Erythroblast (primary cell): Measurements from ENCODE around the gene APEX1.

Experiments
- DNase-seq, 2 experiments: peaks; one replicate each; lab custom pipeline; 2025; lab: John Stamatoyannopoulos, UW
- GATA1 ChIP-seq: IDR thresholded peaks from 2 replicates; pipeline ENCODE4 v1.6.1; 2011; ENCODE audit warnings: low read depth, mild to moderate bottlenecking, control low read depth, low read length, moderate library complexity
- POLR2A ChIP-seq: IDR thresholded peaks from 2 replicates; pipeline ENCODE4 v1.6.1; 2011; ENCODE audit warnings: mild to moderate bottlenecking, low read length

Gene APEX1

DNA sequence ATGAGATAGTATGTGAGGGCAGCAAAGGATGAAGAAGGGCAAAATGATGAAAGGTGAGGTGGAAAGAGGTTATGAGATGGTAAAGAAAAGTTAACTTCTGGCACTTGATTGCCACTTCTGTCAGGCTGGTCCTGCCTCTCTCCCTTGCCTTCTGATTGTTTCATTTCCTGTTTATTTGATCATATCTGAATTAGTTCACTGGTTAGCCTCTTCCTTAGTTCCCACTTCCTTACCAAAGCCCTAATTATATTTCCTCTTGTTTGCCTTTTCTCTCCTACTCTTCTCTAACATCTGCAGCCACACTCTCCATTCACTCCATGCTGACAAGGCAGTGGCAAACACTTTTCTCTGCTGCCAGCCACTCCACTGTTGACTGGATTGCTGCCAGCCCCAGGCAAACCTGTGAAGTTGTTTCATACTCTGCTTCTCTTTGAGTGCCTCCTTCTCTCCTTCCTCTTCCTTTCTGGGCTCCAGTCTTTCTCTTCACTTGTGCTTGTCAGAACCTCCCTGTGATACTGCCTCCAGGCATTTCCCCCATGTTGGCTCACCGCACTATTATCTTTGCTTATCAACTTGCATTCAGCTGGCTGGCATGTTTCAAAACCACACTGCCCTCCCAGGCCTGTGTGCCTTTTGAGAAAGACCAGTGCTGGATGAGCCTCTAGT is 22.3 kb downstream of the APEX1 start:
- DNase-seq = peak; percentile 93 to 95
- TF ChIP-seq POLR2A (peak; percentile 68), GATA1 (peak; percentile 32)

DNA sequence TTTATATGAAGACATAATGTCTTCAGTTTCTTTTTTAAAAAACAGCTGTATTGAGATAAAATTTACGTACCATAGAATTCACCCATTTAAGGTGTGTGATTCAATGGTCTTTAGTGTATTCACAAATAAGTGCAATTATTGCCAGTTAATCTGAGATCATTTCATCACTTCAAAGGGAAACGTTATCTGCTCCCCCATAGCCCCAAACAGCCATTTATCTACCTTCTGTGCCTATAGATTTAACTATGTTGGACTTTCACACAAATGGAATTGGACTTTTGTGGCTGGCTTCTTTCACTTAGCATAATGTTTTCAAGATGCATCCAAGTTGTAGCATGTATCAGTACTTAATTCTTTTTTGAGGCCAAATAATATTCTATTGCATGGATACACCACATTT is 23.9 kb downstream of the APEX1 start:
- TF ChIP-seq GATA1 (no peak), POLR2A (peak; percentile 1)
- DNase-seq = peak; percentile 70 to 76

DNA sequence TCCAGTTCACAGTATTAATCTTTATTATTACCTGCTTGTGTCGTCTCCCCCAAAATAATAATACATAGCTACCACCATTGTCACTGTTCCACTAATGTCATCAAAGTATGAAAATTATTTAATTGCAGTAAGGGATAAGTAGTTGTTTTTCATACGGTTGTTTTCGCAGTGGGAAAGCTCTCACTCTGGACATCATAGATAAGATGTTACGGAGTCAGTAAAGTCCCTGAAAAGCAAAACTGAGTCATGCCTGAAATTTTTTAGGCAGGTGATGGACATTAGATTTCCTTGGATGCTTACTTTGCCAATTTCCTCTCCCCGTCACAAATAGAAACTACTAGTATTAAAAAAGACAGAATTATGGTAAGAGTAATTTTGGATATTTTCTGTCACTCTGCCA is 27.4 kb downstream of the APEX1 start:
- peak; percentile 86 to 89 for DNase-seq
- no peak for TF ChIP-seq GATA1
- TF ChIP-seq POLR2A = peak; percentile 24

DNA sequence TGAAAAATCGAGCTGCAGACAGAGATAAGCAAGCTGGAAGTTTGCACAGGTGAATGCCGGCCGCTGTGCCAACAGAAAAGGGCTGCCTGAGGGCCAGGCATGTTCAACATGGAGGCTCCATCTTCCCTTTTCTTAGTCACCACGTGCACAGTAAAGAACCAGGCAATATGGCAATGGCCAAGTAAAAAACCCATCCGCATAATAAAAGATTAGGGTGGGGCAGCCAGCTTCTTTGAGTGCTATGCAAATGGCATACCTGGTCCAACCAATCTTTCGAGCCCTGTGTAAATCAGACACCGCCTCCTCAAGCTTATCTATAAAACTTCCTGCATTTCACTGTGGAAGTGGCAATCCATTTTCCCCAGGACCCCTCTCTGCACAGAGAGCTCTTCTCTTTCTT is 30.9 kb downstream of the APEX1 start:
- DNase-seq = no peak
- TF ChIP-seq GATA1 (no peak), POLR2A (no peak)

DNA sequence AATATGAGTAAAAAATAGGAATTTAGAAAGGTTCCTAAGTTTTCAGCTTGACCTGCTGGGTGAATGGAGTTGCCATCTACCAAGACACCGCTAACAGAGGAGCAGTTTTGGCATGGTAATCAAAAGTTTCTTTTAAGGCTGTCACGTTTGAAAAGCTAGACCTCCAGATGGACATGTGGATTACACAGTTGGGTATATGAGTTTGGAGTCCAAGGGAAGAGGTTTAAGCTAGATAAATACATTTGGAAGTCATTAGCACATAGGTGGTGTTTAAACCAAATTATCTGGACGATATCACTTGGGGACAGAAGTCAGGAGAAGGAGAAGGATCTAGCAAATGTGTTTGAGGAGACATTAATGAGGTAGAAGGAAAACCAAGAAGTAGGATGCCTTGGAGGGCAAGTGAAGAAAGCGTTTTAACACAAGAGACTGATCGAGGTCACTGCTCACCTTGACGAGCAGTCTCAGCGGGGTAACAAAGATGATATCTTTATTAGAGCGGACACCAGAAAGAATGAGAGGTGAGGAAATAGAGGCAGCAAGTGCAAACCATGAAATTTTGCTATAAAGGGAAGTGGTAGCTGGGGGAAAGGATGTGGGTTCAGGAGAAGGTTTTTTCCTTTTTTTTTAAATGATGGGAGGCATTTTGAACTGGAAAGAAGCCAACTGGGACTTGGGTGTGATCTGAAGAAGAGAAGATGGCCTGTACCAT is 31.8 kb downstream of the APEX1 start:
- TF ChIP-seq POLR2A = no peak
- no peak for TF ChIP-seq GATA1
- peak; percentile 27 to 59 for DNase-seq

DNA sequence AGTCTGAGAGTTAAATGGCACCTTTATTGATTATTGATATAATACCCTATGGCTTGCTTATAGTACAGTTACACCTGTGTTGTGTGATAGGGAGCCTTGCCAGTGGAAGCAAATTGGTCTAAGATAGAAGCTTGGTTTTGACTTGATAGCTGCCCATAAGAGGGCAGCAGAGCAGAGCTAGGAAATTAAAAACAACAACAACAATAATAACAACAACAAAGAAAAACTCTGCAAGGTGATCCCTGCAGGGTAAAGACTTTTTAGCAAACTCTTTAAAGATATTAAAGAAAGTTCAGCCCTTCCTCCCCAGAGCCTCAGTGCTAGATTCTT is 32.3 kb downstream of the APEX1 start:
- TF ChIP-seq GATA1 (no peak), POLR2A (no peak)
- DNase-seq = peak in 1 of 2 experiments; percentile 30

DNA sequence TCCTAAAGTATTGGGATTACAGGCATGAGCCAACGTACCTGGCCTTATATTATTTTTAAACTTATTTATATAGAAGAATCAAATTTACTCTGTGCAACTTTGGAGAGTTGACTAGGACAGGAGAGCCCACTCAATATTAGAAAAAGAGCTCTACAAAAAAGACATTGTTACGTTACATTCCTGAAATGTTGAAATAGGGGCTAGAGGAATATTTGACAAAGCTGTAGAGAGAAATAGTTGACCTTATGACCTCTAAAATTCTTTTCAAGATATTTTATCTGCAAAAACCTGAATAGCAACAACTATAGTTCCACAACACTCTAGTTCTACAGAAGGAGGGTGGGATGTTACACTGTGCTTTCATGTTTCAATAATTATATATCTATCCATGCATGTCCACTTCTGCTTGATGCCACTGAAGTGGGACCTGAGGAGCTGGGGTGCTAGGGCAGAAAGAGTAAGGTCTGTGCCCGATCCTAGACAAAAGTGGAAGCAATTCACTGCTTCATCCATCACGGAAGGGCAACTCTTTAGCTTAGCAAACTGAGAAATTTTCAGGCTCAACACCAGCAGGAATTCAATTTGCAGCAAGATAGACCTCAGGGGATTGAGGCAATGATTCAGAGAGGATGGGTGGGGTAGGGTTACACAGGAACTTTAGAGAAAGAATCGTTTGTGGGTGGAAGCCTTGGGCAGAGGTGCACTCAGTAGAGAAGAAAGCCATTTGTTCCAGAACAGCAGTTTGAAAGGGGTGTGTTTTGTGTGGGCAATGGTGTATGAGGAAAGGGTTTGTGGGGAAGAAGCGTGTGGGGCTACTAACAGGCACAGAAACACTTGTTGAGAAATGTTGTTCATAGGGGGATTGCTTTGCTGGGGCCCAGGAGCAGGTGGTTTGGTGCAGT is 34.3 kb downstream of the APEX1 start:
- DNase-seq = no peak

DNA sequence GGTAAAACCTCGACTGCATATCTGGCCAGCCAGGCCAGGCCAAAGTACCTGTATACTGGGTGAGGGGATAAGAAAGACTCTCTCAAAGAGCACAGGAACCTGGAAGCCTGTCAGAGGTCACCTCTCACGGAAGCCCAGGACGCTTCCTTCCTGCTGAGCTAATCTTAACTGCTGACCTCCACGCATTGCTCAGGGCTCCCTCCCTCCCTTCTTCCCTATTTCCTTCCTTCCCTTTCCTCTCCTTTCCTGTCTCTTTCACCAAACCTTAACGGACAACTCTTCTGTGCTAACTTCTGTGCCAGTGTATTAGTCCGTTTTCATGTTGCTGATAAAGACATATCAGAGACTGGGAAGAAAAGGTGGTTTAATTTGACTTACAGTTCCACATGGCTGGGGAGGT is 35.5 kb downstream of the APEX1 start:
- DNase-seq = no peak
- TF ChIP-seq POLR2A = no peak
- no peak for TF ChIP-seq GATA1

More for the DNA sequence above, 34.3 kb downstream of the APEX1 start:
- no peak for TF ChIP-seq GATA1
- no peak for TF ChIP-seq POLR2A

DNA sequence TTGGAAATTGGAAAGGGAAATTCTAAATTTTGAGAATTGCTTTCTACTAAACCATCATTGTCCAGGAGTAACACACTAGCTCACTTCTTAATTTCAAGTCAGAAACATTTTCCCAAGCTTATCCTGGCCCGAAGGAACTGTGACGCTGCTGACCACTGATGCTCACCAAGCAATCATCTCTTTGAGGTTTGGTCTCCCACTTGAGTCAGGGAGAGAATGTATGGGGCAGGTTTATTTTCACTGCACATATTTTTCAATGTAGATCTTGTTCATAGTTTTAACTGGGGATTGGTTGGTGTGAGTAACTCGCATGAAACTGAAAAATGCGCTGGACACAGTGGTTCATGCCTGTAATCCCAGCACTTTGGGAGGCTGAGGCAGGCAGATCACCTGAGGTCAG is 37.5 kb downstream of the APEX1 start:
- no peak for TF ChIP-seq GATA1
- no peak for TF ChIP-seq POLR2A
- DNase-seq = no peak

DNA sequence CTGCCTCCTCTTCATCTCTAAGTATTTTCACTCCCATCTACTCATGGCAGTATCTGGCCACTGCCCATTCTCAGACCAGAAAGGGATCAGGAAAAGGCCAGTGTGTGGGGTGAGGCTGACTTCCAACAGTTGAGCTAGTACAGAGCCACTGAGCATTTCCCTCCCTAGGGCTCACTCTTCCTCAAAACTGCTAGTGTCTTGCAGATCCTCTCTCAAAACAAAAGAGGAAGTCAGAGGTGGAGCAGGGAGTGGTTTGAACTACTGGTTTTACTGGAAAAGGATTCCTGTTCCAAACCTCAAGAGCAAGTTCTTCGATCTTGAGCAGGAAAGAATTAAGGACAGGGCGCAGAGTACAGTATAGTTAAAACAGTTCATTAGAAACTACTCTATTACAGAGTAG is 38.6 kb downstream of the APEX1 start:
- no peak for TF ChIP-seq POLR2A
- no peak for TF ChIP-seq GATA1
- DNase-seq = no peak

DNA sequence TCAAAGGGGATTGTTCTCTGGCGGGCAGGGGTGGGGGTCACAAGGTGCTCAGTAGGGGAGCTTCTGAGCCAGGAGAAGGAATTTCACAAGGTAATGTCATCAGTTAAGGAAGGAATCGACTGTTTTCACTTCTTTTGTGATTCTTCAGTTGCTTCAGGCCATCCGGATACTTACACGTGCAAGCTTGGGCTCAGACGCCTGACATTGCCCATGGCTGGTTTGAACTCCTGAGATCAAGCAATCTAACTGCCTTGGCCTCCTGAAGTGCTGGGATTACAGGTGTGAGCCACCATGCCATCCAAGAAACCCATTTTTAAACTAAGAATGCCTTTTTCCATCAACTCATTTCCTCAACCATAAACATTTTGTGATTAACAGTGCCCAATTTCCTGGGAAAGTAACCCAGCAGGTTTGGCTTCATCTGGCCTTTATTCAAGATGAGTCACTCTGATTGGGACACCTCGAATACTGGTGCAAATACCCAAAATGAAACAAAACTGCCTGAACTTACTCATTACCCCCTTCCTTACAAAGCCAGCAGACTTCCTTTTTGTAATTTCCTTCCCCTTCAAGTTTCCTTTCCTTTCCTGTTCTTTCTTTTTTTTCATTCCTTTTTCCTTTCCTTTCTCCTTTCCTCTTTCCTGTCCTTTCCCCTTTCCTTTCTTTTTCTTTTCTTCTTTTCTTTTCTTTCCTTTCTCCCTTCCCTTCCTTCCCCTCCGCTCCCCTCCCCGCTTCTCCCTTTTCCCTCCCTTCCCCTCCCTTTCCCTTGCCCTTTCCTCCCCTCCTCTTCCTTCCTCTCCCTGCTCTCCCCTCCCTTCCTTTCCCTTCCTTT is 40.1 kb downstream of the APEX1 start:
- no peak for TF ChIP-seq GATA1
- no peak for TF ChIP-seq POLR2A
- no peak for DNase-seq

DNA sequence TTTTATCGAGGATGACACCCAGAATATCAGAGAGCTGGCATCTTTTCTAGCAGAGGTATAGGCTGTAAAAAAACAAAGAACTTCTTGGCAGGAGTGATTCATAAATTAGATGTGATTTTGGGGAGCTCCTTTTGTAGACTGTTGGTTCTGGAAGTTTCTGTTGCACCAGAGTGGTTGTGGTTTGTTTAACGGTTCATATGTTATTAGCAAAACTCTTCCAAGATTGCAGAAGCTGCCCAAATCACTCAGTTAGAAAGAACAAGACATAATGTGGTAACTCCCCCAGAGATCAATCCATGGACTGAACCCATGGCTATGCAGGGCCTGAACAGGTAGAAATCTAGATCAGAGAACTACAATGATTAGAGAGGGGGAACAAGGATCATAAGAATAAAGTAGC is 43.6 kb downstream of the APEX1 start:
- TF ChIP-seq POLR2A (no peak), GATA1 (no peak)
- DNase-seq = no peak

DNA sequence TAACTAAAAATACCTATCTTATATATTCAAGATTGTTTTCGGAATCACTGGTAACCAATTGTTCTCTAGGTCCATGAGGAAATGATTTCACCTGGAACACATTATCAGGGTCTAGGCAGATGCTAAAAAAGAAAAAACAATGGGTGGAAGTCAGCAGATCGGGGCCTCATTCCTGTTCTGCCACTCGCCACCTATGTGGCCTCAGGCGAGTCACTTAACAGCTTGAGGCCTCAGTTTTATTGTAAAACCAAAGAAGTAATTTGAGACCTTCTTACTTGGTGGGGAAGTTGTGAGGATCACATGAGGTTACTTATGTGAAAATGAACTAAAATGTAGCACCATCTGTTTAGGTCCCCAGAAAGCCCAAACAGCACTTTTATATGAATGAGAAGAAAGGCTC is 44.1 kb downstream of the APEX1 start:
- TF ChIP-seq GATA1 (no peak), POLR2A (no peak)
- DNase-seq = no peak

DNA sequence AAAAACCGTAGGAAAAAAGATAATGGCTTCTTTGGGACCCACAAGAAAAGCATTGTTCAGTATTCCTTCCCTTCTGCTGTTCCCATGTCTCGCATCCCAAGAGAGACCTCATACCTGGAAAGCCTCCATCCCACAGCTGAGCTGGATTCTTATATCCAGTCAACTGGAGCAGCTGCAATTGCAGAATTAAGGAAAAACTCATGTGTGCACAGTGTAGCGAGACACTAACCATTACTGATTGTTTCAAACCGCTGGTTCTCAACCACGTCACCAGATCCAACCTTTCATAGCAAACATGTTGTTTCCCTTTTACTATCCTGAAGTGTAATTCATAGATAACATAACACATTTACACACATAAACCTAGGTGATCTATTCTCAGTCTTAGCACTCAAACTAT is 44.9 kb downstream of the APEX1 start:
- DNase-seq = no peak
- TF ChIP-seq POLR2A (no peak), GATA1 (no peak)
